Liver (tissue), 9 donors: ENCODE data around the gene CALML3. TPM values are rescaled to one million over a fixed set of nuclear protein-coding genes. Genes with fewer than 3 reads are reported as not detected.

ENCODE experiments used
- DNase-seq: peaks from one replicate; pipeline ENCODE4 v3.0.0-alpha.2; 2017; ENCODE audit warnings: low spot score
- H3K27ac ChIP-seq, 2 donors: one replicate each; pipeline ENCODE4 v1.7.0; 2013; ENCODE audit warnings: inconsistent platforms in 2 of 2, low read length in 2 of 2, control low read depth in 1 of 2, low read depth in 1 of 2, mild to moderate bottlenecking in 1 of 2
- H3K27me3 ChIP-seq, 4 donors: one replicate each; pipeline versions ENCODE4 v1.6.1 to v1.7.0; 2013; ENCODE audit warnings: low read length in 3 of 4, inconsistent platforms in 1 of 4, mild to moderate bottlenecking in 1 of 4, moderate library complexity in 1 of 4; ENCODE audit not compliant: control insufficient read depth in 4 of 4, insufficient read depth in 4 of 4
- H3K36me3 ChIP-seq, 4 donors: one replicate each; pipeline versions ENCODE4 v1.6.1 to v1.7.0; 2013; ENCODE audit warnings: low read length in 3 of 4, mild to moderate bottlenecking in 3 of 4, low read depth in 1 of 4, moderate library complexity in 1 of 4; ENCODE audit not compliant: control insufficient read depth in 4 of 4, insufficient read depth in 3 of 4
- H3K4me1 ChIP-seq, 4 donors: one replicate each; pipeline versions ENCODE4 v1.6.1 to v1.7.0; 2013; ENCODE audit warnings: low read length in 3 of 4, mild to moderate bottlenecking in 3 of 4, moderate library complexity in 1 of 4; ENCODE audit not compliant: control insufficient read depth in 4 of 4, insufficient read depth in 4 of 4
- H3K4me3 ChIP-seq, 3 donors: one replicate each; pipeline versions ENCODE4 v1.6.1 to v1.7.0; 2013; ENCODE audit warnings: low read length in 3 of 3, control low read depth in 1 of 3, low read depth in 1 of 3, mild to moderate bottlenecking in 1 of 3
- H3K9ac ChIP-seq, 2 donors: one replicate each; pipeline ENCODE4 v1.7.0; 2013; ENCODE audit warnings: low read length in 2 of 2, mild to moderate bottlenecking in 2 of 2, moderate library complexity in 2 of 2, control low read depth in 1 of 2, low read depth in 1 of 2
- H3K9me3 ChIP-seq, 4 donors: one replicate each; pipeline versions ENCODE4 v1.6.1 to v1.7.0; 2013; ENCODE audit warnings: low read length in 3 of 4; ENCODE audit not compliant: control insufficient read depth in 4 of 4
- HNF4A ChIP-seq, 2 donors: conservative IDR thresholded peaks; 2 replicates each; pipeline ENCODE4 v1.6.1; 2016; ENCODE audit warnings: antibody characterized with exemption in 2 of 2, mild to moderate bottlenecking in 2 of 2
- HNF4G ChIP-seq: IDR thresholded peaks from 2 replicates; pipeline ENCODE4 v1.6.1; 2016; ENCODE audit warnings: antibody characterized with exemption
- JUND ChIP-seq, 2 donors: IDR thresholded peaks; 2 replicates each; pipeline ENCODE4 v1.6.1; 2016; ENCODE audit warnings: antibody characterized with exemption in 2 of 2
- NR2F2 ChIP-seq: IDR thresholded peaks from 2 replicates; pipeline ENCODE4 v1.6.1; 2016; ENCODE audit warnings: antibody characterized with exemption
- RAD21 ChIP-seq, 2 donors: IDR thresholded peaks; 2 replicates each; pipeline ENCODE4 v1.6.1; 2016; ENCODE audit warnings: antibody characterized with exemption in 2 of 2, mild to moderate bottlenecking in 2 of 2
- RXRA ChIP-seq, 2 donors: IDR thresholded peaks; 2 replicates each; pipeline ENCODE4 v1.6.1; 2017 to 2018; ENCODE audit warnings: antibody characterized with exemption in 2 of 2, mild to moderate bottlenecking in 1 of 2
- TAF1 ChIP-seq: conservative IDR thresholded peaks from 2 replicates; pipeline ENCODE4 v1.6.1; 2016; ENCODE audit warnings: antibody characterized with exemption, mild to moderate bottlenecking
- WGBS: extraction: QIAGEN DNeasy Blood & Tissue Kit; methylation state at CpG from one replicate; pipeline ENCODE4 v1.1.7; 2013; 5-methylcytosine and 5-hydroxymethylcytosine counted together
- polyA plus RNA-seq, 2 donors: library from polyadenylated mRNA; stranded (reverse) in 1 of 2; unstranded in 1 of 2; fragments of 200-250 nt in 1 of 2; fragments of >200 nt in 1 of 2; fragmentation: Nextera tagmentation in 1 of 2; extraction: Ambion mirVana in 1 of 2; gene quantifications; one replicate each; pipeline versions ENCODE4 v1.2.1 to v1.2.3, GENCODE V29; 2013 to 2015
- total RNA-seq, 2 donors: library from RNA; depleted of rRNA; stranded (reverse); fragments of >200 nt; gene quantifications; one replicate each; pipeline ENCODE4 v1.2.3, GENCODE V29; 2014
- TF ChIP-seq, protein P1 (sequence below): IDR thresholded peaks from 2 replicates; pipeline ENCODE4 v1.6.1; 2016; ENCODE audit warnings: antibody characterized with exemption
- TF ChIP-seq, protein P2 (sequence below): IDR thresholded peaks from 2 replicates; pipeline ENCODE4 v1.6.1; 2016; ENCODE audit warnings: antibody characterized with exemption
- TF ChIP-seq, protein P3 (sequence below): fragments of 150-350 bp; IDR thresholded peaks from 2 replicates; pipeline ENCODE4 v1.5.1; 2017; ENCODE audit warnings: improper control_type of control experiment, low read depth, low read length; ENCODE audit not compliant: missing input control
- TF ChIP-seq, protein P4 (sequence below): IDR thresholded peaks from 2 replicates; pipeline ENCODE4 v1.6.1; 2016; ENCODE audit warnings: antibody characterized with exemption
- donor health status: healthy.
- donor health status: healthy.
- donor health status: healthy.
- donor health status: healthy.
- donor health status: healthy.

The CALML3 gene
- total and polyA plus RNA-seq, 4 donors, result not detected

DNA sequence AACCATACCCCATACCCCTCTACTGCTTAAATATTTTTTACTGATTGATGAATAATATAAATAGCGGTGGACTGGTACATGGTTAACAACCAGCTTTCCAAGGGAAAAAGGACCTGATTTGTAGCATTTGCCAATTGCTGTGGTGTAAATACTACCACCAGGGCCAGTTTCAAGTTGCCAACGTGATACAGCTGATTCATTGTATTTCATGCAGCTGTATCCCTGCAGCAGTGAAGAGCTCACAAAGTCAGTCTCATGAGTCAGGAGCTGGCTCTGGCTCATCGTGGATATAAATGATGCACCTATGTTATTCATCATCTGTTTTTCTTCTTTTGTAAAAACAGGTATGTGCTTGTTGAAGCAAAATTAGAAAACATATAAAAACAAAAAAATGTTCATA, 40.6 kb upstream of the CALML3 start:
- 88% methylated on average over 3 of the region's 3 CpGs for WGBS
- Histone ChIP-seq H3K9me3 (no peaks in the 10 kb centered on the region), H3K27ac (no peak overlapping the region), H3K4me3 (no peak overlapping the region), H3K4me1 (no peaks in the 10 kb centered on the region), H3K27me3 (no peaks in the 10 kb centered on the region), H3K9ac (no peak overlapping the region), H3K36me3 (no peaks in the 10 kb centered on the region)
- DNase-seq, result no peak
- TF ChIP-seq, protein P1, sequence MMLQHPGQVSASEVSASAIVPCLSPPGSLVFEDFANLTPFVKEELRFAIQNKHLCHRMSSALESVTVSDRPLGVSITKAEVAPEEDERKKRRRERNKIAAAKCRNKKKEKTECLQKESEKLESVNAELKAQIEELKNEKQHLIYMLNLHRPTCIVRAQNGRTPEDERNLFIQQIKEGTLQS, result no peak
- TF ChIP-seq NR2F2, result no peak
- TF ChIP-seq, protein P2, sequence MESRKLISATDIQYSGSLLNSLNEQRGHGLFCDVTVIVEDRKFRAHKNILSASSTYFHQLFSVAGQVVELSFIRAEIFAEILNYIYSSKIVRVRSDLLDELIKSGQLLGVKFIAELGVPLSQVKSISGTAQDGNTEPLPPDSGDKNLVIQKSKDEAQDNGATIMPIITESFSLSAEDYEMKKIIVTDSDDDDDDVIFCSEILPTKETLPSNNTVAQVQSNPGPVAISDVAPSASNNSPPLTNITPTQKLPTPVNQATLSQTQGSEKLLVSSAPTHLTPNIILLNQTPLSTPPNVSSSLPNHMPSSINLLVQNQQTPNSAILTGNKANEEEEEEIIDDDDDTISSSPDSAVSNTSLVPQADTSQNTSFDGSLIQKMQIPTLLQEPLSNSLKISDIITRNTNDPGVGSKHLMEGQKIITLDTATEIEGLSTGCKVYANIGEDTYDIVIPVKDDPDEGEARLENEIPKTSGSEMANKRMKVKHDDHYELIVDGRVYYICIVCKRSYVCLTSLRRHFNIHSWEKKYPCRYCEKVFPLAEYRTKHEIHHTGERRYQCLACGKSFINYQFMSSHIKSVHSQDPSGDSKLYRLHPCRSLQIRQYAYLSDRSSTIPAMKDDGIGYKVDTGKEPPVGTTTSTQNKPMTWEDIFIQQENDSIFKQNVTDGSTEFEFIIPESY, result no peak
- no peak for TF ChIP-seq HNF4G
- TF ChIP-seq HNF4A (conservative IDR thresholded peaks at IDR 0.05), result no peak
- TF ChIP-seq, protein P3, sequence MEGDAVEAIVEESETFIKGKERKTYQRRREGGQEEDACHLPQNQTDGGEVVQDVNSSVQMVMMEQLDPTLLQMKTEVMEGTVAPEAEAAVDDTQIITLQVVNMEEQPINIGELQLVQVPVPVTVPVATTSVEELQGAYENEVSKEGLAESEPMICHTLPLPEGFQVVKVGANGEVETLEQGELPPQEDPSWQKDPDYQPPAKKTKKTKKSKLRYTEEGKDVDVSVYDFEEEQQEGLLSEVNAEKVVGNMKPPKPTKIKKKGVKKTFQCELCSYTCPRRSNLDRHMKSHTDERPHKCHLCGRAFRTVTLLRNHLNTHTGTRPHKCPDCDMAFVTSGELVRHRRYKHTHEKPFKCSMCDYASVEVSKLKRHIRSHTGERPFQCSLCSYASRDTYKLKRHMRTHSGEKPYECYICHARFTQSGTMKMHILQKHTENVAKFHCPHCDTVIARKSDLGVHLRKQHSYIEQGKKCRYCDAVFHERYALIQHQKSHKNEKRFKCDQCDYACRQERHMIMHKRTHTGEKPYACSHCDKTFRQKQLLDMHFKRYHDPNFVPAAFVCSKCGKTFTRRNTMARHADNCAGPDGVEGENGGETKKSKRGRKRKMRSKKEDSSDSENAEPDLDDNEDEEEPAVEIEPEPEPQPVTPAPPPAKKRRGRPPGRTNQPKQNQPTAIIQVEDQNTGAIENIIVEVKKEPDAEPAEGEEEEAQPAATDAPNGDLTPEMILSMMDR, result no peak
- no peak for TF ChIP-seq RAD21 (IDR thresholded peaks at IDR 0.05)
- no peak for TF ChIP-seq TAF1
- TF ChIP-seq RXRA (IDR thresholded peaks at IDR 0.05), result no peak

DNA sequence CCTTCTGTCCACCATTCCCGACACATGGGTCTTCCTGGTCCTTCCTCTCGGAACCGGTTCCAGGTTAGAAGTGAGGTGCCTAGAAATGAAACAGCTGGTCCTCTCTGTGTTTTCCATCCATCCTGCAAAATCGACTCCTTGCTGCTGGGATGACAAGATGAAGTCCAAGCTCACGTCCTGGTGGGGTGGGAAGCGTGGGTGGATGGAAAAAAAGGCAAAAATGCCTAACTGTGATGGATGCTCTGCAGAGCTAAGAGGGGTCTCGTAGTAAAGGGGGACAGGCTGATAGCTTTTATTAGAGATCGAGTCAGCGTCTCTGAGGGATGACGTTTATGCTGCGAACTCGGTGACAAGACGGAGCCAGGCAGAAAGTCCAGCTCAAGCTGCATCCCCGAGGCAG, 39.5 kb upstream of the CALML3 start:
- Histone ChIP-seq H3K4me1 (no peaks in the 10 kb centered on the region), H3K9ac (no peak overlapping the region), H3K4me3 (no peak overlapping the region), H3K9me3 (no peaks in the 10 kb centered on the region), H3K36me3 (no peaks in the 10 kb centered on the region), H3K27ac (no peak overlapping the region), H3K27me3 (no peaks in the 10 kb centered on the region)
- DNase-seq, result no peak
- WGBS, result 92% methylated on average over 14 of the region's 14 CpGs
- TF ChIP-seq, protein P4, sequence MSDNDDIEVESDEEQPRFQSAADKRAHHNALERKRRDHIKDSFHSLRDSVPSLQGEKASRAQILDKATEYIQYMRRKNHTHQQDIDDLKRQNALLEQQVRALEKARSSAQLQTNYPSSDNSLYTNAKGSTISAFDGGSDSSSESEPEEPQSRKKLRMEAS, result no peak
- TF ChIP-seq HNF4A (conservative IDR thresholded peaks at IDR 0.05), result no peak
- no peak for TF ChIP-seq JUND (IDR thresholded peaks at IDR 0.05)
- TF ChIP-seq, protein P3, result no peak
- TF ChIP-seq, protein P2, result no peak
